Panc1 (cell line): ENCODE measurements around the gene SH3PXD2B.

Experiments
- CTCF ChIP-seq: fragments of 450-650 bp; IDR thresholded peaks from 2 replicates; pipeline ENCODE4 v1.5.1; 2017; ENCODE audit warnings: mild to moderate bottlenecking
- POLR2AphosphoS5 ChIP-seq: IDR thresholded peaks from 2 replicates; pipeline ENCODE4 v1.6.1; 2012; ENCODE audit warnings: mild to moderate bottlenecking, low read depth, low read length, moderate library complexity
- SIN3A ChIP-seq: IDR thresholded peaks from 2 replicates; pipeline ENCODE4 v1.6.1; 2012; ENCODE audit warnings: low read depth, mild to moderate bottlenecking, low read length, moderate library complexity, borderline replicate concordance; ENCODE audit not compliant: insufficient read depth
- TCF7L2 ChIP-seq: IDR thresholded peaks from 2 replicates; pipeline ENCODE4 v1.6.1; 2011; ENCODE audit warnings: mild to moderate bottlenecking, low read depth, low read length, inconsistent platforms

GRCh38 chr5:172430354-172430753 lies 24.0 kb downstream of the SH3PXD2B start:
- no peak for TF ChIP-seq CTCF
- TF ChIP-seq POLR2AphosphoS5: no peak
- TF ChIP-seq SIN3A: no peak
- no peak for TF ChIP-seq TCF7L2
